Heart left ventricle (tissue), 13 donors: Measurements from ENCODE around the gene GUCA1C.

Source experiments
- POLR2A ChIP-seq, 2 donors: fragments of 450-650 bp; IDR thresholded peaks; one replicate each; pipeline ENCODE4 v1.6.1; 2017; ENCODE audit warnings: antibody characterized with exemption in 2 of 2, mild to moderate bottlenecking in 2 of 2, moderate library complexity in 2 of 2
- TF ChIP-seq, protein P1 (sequence below), 12 donors: fragments of 200-600 bp; sonication (generic) in 4 of 12; IDR thresholded peaks; one replicate each; pipeline versions ENCODE4 v1.5.0 to v1.8.0; 2018 to 2022; ENCODE audit warnings: antibody characterized with exemption in 12 of 12, mild to moderate bottlenecking in 5 of 12
- donor health status: ischemic (EF 13 %, LVEDD 7.1; RV severe dilation, severe dysfunction).
- donor health status: DM: no; HTN: yes; CAD: no.
- donor health status: DM: no; HTN: no; CAD: no.
- donor health status: ischemic (EF 25% LVEDD 6.9; RV normal size, moderate dysfunction).
- donor health status: ischemic (EF 25% LVEDD 5.7; RV mildly dilated, moderate dysfunction).
- donor health status: ischemic (EF 35%, LVEDD 5.7; RV mildly dilated, moderate dysfunction).
- donor health status: nonischemic (EF 11% LVEDD 7.7; RV severe dilation, severe dysfunction).
- donor health status: DM: yes; HTN: yes; CAD: no.
- donor health status: PGD.
- donor health status: ischemic (EF 29% LVEDD 5.4; RV normal size, mild dysfunction).
- donor health status: nonischemic (EF 23%, LVEDD 6.1; RV moderate dilation, normal function).

- TF ChIP-seq, protein P1, sequence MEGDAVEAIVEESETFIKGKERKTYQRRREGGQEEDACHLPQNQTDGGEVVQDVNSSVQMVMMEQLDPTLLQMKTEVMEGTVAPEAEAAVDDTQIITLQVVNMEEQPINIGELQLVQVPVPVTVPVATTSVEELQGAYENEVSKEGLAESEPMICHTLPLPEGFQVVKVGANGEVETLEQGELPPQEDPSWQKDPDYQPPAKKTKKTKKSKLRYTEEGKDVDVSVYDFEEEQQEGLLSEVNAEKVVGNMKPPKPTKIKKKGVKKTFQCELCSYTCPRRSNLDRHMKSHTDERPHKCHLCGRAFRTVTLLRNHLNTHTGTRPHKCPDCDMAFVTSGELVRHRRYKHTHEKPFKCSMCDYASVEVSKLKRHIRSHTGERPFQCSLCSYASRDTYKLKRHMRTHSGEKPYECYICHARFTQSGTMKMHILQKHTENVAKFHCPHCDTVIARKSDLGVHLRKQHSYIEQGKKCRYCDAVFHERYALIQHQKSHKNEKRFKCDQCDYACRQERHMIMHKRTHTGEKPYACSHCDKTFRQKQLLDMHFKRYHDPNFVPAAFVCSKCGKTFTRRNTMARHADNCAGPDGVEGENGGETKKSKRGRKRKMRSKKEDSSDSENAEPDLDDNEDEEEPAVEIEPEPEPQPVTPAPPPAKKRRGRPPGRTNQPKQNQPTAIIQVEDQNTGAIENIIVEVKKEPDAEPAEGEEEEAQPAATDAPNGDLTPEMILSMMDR (IDR thresholded peaks at IDR 0.05), result no peak
- no peak for TF ChIP-seq POLR2A (IDR thresholded peaks at IDR 0.05)
Observed at GRCh38 chr3:108973019-108973418, 19.3 kb upstream of the GUCA1C start.
